Right lobe of liver (tissue), 4 donors: ENCODE data around the gene SF3B1.

Experiments
- CTCF ChIP-seq, 4 donors: fragments of 200-600 bp in 3 of 4; fragments of 450-650 bp in 1 of 4; IDR thresholded peaks; one replicate each; pipeline versions ENCODE4 v1.5.1 to v1.8.0; 2016 to 2022; ENCODE audit warnings: antibody characterized with exemption in 4 of 4, mild to moderate bottlenecking in 2 of 4
- POLR2A ChIP-seq: fragments of 450-650 bp; IDR thresholded peaks from one replicate; pipeline ENCODE4 v1.6.1; 2017; ENCODE audit warnings: antibody characterized with exemption, mild to moderate bottlenecking
- donor health status: DM: no; HTN: no; CAD: no.
- donor health status: DM: no; HTN: no; CAD: no.
- donor health status: DM: no; HTN: yes; CAD: no.

GRCh38 chr2:197431858-197432257 lies 3.0 kb downstream of the SF3B1 start:
- TF ChIP-seq POLR2A (no peak), CTCF (IDR thresholded peaks at IDR 0.05) (no peak)
